NCI-H1092 (cell line): ENCODE data around the gene RECQL.
"Not testable (repeated sequence)": the region's sequence is repeated elsewhere in the genome, so short reads cannot be mapped to it uniquely, and the experiment has no call there.

Source experiments
- DNase-seq: peaks from one replicate; lab custom pipeline; 2025; lab: John Stamatoyannopoulos, UW

Gene RECQL

GRCh38 chr12:21419009-21419699 is 82.3 kb downstream of the RECQL start:
- not testable (repeated sequence) for DNase-seq
